KMS-11 (cell line): ENCODE results near the gene FAAP20.

ENCODE experiments used
- H2AFZ ChIP-seq: fragments of 200-600 bp; sonication (generic); 2 replicates; pipeline ENCODE4 v1.6.1; 2016; ENCODE audit warnings: antibody characterized with exemption, mixed run types, low read depth
- H3K27ac ChIP-seq: fragments of 200-600 bp; sonication (generic); 2 replicates; pipeline ENCODE4 v1.6.1; 2016; ENCODE audit warnings: mild to moderate bottlenecking, mixed run types
- H3K27me3 ChIP-seq: fragments of 200-600 bp; sonication (generic); 2 replicates; pipeline ENCODE4 v1.6.1; 2017; ENCODE audit warnings: mild to moderate bottlenecking, low read depth, mixed run types, moderate library complexity; ENCODE audit not compliant: insufficient read depth
- H3K36me3 ChIP-seq: fragments of 200-600 bp; sonication (generic); 2 replicates; pipeline ENCODE4 v1.6.1; 2017; ENCODE audit warnings: mild to moderate bottlenecking, mixed run types; ENCODE audit not compliant: insufficient read depth
- H3K4me1 ChIP-seq: fragments of 200-600 bp; sonication (generic); 2 replicates; pipeline ENCODE4 v1.6.1; 2016; ENCODE audit warnings: mild to moderate bottlenecking, low read depth, mixed run types; ENCODE audit not compliant: poor library complexity, severe bottlenecking
- H3K4me2 ChIP-seq: fragments of 200-600 bp; sonication (generic); 2 replicates; pipeline ENCODE4 v1.7.0; 2016; ENCODE audit warnings: mild to moderate bottlenecking, mixed run types
- H3K4me3 ChIP-seq: fragments of 200-600 bp; sonication (generic); IDR thresholded peaks from 2 replicates; pipeline ENCODE4 v1.6.1; 2017; ENCODE audit warnings: low read depth, low read length, mixed read lengths; ENCODE audit not compliant: insufficient read depth
- H3K79me2 ChIP-seq: fragments of 200-600 bp; sonication (generic); 2 replicates; pipeline ENCODE4 v1.6.1; 2016; ENCODE audit warnings: low read depth, mixed run types; ENCODE audit not compliant: insufficient read depth
- H3K9ac ChIP-seq: fragments of 200-600 bp; sonication (generic); 2 replicates; pipeline ENCODE4 v1.6.1; 2016; ENCODE audit warnings: mild to moderate bottlenecking, mixed run types
- H4K20me1 ChIP-seq: fragments of 200-600 bp; sonication (generic); 2 replicates; pipeline ENCODE4 v1.6.1; 2016; ENCODE audit warnings: mild to moderate bottlenecking, mixed run types; ENCODE audit not compliant: insufficient read depth
- CTCF ChIP-seq: fragments of 200-600 bp; sonication (generic); conservative IDR thresholded peaks from 2 replicates; pipeline ENCODE4 v1.6.1; 2017; ENCODE audit warnings: low read depth, mild to moderate bottlenecking, antibody characterized with exemption, low read length, moderate library complexity, mixed read lengths

The FAAP20 gene

GRCh38 chr1:2200308-2200943 lies 5.9 kb upstream of the FAAP20 start:
- H3K4me1 ChIP-seq: no peaks in the 10 kb centered on the region
- no peak overlapping the region for H3K4me2 ChIP-seq
- H4K20me1 ChIP-seq: no peaks in the 10 kb centered on the region
- H3K27me3 ChIP-seq: peaks cover 76% of the 10 kb centered on the region
- no peaks in the 10 kb centered on the region for H3K79me2 ChIP-seq
- no peak overlapping the region for H2AFZ ChIP-seq
- no peaks in the 10 kb centered on the region for H3K36me3 ChIP-seq
- TF ChIP-seq CTCF: no peak
- no peak overlapping the region for H3K27ac ChIP-seq
- H3K9ac ChIP-seq: no peak overlapping the region
- no peak overlapping the region for H3K4me3 ChIP-seq

GRCh38 chr1:2199042-2199810 lies 4.7 kb upstream of the FAAP20 start:
- H3K27me3 ChIP-seq: peaks cover 77% of the 10 kb centered on the region
- H3K9ac ChIP-seq: no peak overlapping the region
- H3K4me1 ChIP-seq: no peaks in the 10 kb centered on the region
- TF ChIP-seq CTCF: no peak
- H3K4me2 ChIP-seq: no peak overlapping the region
- H3K27ac ChIP-seq: no peak overlapping the region
- H3K79me2 ChIP-seq: no peaks in the 10 kb centered on the region
- no peaks in the 10 kb centered on the region for H4K20me1 ChIP-seq
- no peak overlapping the region; the same call in 1 of the 2 replicates for H2AFZ ChIP-seq
- H3K4me3 ChIP-seq: no peak overlapping the region
- no peaks in the 10 kb centered on the region for H3K36me3 ChIP-seq

GRCh38 chr1:2198571-2198970 lies 4.0 kb upstream of the FAAP20 start:
- no peak overlapping the region for H3K9ac ChIP-seq
- H3K79me2 ChIP-seq: no peaks in the 10 kb centered on the region
- H4K20me1 ChIP-seq: no peaks in the 10 kb centered on the region
- TF ChIP-seq CTCF: no peak
- H3K4me3 ChIP-seq: no peak overlapping the region
- H3K27ac ChIP-seq: no peak overlapping the region
- peaks cover 77% of the 10 kb centered on the region for H3K27me3 ChIP-seq
- no peak overlapping the region; the same call in 1 of the 2 replicates for H2AFZ ChIP-seq
- H3K4me1 ChIP-seq: no peaks in the 10 kb centered on the region
- H3K4me2 ChIP-seq: no peak overlapping the region
- H3K36me3 ChIP-seq: no peaks in the 10 kb centered on the region

GRCh38 chr1:2197707-2198165 lies 3.2 kb upstream of the FAAP20 start:
- Histone ChIP-seq H3K4me3 (no peak overlapping the region), H3K4me2 (no peak overlapping the region), H4K20me1 (no peaks in the 10 kb centered on the region), H3K27ac (no peak overlapping the region), H3K4me1 (no peaks in the 10 kb centered on the region), H3K79me2 (no peaks in the 10 kb centered on the region), H2AFZ (no peak overlapping the region), H3K9ac (no peak overlapping the region), H3K27me3 (peaks cover 72% of the 10 kb centered on the region), H3K36me3 (no peaks in the 10 kb centered on the region)
- TF ChIP-seq CTCF: no peak
